ENCODE measurements around the gene EFNA5. TPM values are rescaled to one million over a fixed set of nuclear protein-coding genes. Genes with fewer than 3 reads are reported as not detected.

EFNA5 gene
- total and polyA plus RNA-seq, 2 of the 8 experiments (the other 6 are each of a cell fraction or from before 2014, with no cell fraction given) = 9.6 to 21.8 TPM

GRCh38 chr5:107566986-107567385, 103.8 kb downstream of the EFNA5 start (continued):
- TF ChIP-seq, protein P1, sequence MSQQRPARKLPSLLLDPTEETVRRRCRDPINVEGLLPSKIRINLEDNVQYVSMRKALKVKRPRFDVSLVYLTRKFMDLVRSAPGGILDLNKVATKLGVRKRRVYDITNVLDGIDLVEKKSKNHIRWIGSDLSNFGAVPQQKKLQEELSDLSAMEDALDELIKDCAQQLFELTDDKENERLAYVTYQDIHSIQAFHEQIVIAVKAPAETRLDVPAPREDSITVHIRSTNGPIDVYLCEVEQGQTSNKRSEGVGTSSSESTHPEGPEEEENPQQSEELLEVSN (IDR thresholded peaks at IDR 0.05) = no peak

Data from H1 (cell line).